ENCODE data around the gene SERTM2. TPM values are rescaled to one million over a fixed set of nuclear protein-coding genes. Genes with fewer than 3 reads are reported as not detected.

Gene SERTM2
- total and polyA plus RNA-seq, 2 donors (not counting 3 experiments of a cell fraction or from before 2014, with no cell fraction given), result not detected

DNA sequence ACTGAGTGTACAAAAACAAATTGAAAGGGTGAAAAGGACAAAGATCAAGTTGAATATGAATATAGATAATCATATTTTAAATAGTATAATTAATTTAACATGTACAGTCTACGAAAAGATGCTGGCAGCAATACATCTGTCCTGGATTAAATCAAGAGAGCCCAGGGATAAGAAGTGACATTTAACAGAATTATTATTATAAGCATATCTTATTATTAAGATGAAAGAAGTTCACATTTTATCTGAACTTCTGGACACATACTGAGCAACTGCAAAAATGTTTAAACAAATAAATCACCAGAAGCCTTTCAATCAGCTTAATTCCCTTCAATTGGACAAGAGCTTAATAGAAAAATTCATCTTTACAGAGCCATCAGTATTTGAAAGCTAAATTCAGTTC, 50.4 kb downstream of the SERTM2 start:
- Histone ChIP-seq H3K36me3 (ENCODE audit: control insufficient read depth in 2 of 2, extremely low read depth in 1 of 2, insufficient read depth in 2 of 2, low read length in 2 of 2) (no peaks in the 10 kb centered on the region), H3K9me1 (replicated peaks; ENCODE audit: control insufficient read depth, extremely low read depth, insufficient read depth, low read length) (no peaks in the 10 kb centered on the region), H3K27me3 (ENCODE audit: control insufficient read depth in 2 of 2, insufficient read depth in 2 of 2, low read length in 2 of 2) (no peaks in the 10 kb centered on the region), H3K9ac (replicated peaks; ENCODE audit: extremely low read depth, insufficient read depth, low read length) (no peak overlapping the region), H2AFZ (ENCODE audit: low read depth, low read length) (no peak overlapping the region), H3K79me2 (ENCODE audit: control insufficient read depth, insufficient read depth, low read length) (no peaks in the 10 kb centered on the region), H3K9me3 (replicated peaks; ENCODE audit: control insufficient read depth, insufficient read depth, low read length) (no peaks in the 10 kb centered on the region), H3K27ac (ENCODE audit: insufficient read depth, low read depth, low read length) (no peak overlapping the region), H4K20me1 (replicated peaks; ENCODE audit: control insufficient read depth, extremely low read depth, insufficient read depth, low read length) (no peaks in the 10 kb centered on the region), H3K4me1 (ENCODE audit: control insufficient read depth, extremely low read depth, insufficient read depth, low read length) (no peaks in the 10 kb centered on the region), H3K4me2 (ENCODE audit: insufficient read depth, low read length) (no peak overlapping the region), H3K4me3 (replicated peaks in 1 of 3; ENCODE audit: insufficient read depth in 1 of 3, low read depth in 1 of 3, low read length in 3 of 3) (no peak overlapping the region)
- DNase-seq (ENCODE audit: low read depth, low spot score), result no peak
- ChIA-PET CTCF (no interaction called here), POLR2A (no interaction called here)
- intact Hi-C loops (cut with micrococcal nuclease) (no loop called here), dilution Hi-C loops (cut with MboI; ENCODE audit: extremely low pct_ligation_motif_present, low sequenced_read_pairs) (no loop called here)
- no peak for FAIRE-seq
- no TSS peak for BruUV-seq (replicated peaks)
- TF ChIP-seq FOS (IDR thresholded peaks at IDR 0.05; ENCODE audit: borderline replicate concordance, insufficient read depth, low read length), result no peak
- TF ChIP-seq JUN (IDR thresholded peaks at IDR 0.05; ENCODE audit: borderline replicate concordance, insufficient read depth, insufficient read length, low read depth), result no peak
- TF ChIP-seq POLR2A (IDR thresholded peaks at IDR 0.05; ENCODE audit: low read depth, low read length), result no peak

- DNase-seq (ENCODE audit: low read depth, low spot score) (no peak), FAIRE-seq (no peak)
- H3K27me3 ChIP-seq (ENCODE audit: control insufficient read depth in 2 of 2, insufficient read depth in 2 of 2, low read length in 2 of 2), result no peaks in the 10 kb centered on the region
- H3K9me3 ChIP-seq (replicated peaks; ENCODE audit: control insufficient read depth, insufficient read depth, low read length), result no peaks in the 10 kb centered on the region
- H3K79me2 ChIP-seq (ENCODE audit: control insufficient read depth, insufficient read depth, low read length), result no peaks in the 10 kb centered on the region
- H3K9ac ChIP-seq (replicated peaks; ENCODE audit: extremely low read depth, insufficient read depth, low read length), result no peak overlapping the region
- BruUV-seq (replicated peaks), result no TSS peak
- dilution Hi-C loops (cut with MboI; ENCODE audit: extremely low pct_ligation_motif_present, low sequenced_read_pairs) (no loop called here), intact Hi-C loops (cut with micrococcal nuclease) (no loop called here)
- no peak overlapping the region for H3K4me2 ChIP-seq (ENCODE audit: insufficient read depth, low read length)
- H4K20me1 ChIP-seq (replicated peaks; ENCODE audit: control insufficient read depth, extremely low read depth, insufficient read depth, low read length), result no peaks in the 10 kb centered on the region
- H2AFZ ChIP-seq (ENCODE audit: low read depth, low read length), result no peak overlapping the region
- TF ChIP-seq MYC (IDR thresholded peaks at IDR 0.05; ENCODE audit: low read depth, low read length), result no peak
- TF ChIP-seq, protein P1, sequence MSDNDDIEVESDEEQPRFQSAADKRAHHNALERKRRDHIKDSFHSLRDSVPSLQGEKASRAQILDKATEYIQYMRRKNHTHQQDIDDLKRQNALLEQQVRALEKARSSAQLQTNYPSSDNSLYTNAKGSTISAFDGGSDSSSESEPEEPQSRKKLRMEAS (IDR thresholded peaks at IDR 0.05; ENCODE audit: insufficient read depth, insufficient read length), result no peak
- TF ChIP-seq FOS (IDR thresholded peaks at IDR 0.05; ENCODE audit: borderline replicate concordance, insufficient read depth, low read length), result no peak
- no peak for TF ChIP-seq JUN (IDR thresholded peaks at IDR 0.05; ENCODE audit: borderline replicate concordance, insufficient read depth, insufficient read length, low read depth)
- TF ChIP-seq, protein P2, sequence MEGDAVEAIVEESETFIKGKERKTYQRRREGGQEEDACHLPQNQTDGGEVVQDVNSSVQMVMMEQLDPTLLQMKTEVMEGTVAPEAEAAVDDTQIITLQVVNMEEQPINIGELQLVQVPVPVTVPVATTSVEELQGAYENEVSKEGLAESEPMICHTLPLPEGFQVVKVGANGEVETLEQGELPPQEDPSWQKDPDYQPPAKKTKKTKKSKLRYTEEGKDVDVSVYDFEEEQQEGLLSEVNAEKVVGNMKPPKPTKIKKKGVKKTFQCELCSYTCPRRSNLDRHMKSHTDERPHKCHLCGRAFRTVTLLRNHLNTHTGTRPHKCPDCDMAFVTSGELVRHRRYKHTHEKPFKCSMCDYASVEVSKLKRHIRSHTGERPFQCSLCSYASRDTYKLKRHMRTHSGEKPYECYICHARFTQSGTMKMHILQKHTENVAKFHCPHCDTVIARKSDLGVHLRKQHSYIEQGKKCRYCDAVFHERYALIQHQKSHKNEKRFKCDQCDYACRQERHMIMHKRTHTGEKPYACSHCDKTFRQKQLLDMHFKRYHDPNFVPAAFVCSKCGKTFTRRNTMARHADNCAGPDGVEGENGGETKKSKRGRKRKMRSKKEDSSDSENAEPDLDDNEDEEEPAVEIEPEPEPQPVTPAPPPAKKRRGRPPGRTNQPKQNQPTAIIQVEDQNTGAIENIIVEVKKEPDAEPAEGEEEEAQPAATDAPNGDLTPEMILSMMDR (IDR thresholded peaks at IDR 0.05; ENCODE audit: extremely low read depth in 1 of 2, insufficient read depth in 1 of 2, low read depth in 1 of 2, low read length in 2 of 2), result no peak
- no peak for TF ChIP-seq EZH2 (IDR thresholded peaks at IDR 0.05; ENCODE audit: borderline replicate concordance, low read depth, low read length, severe bottlenecking)
- TF ChIP-seq GATA2 (IDR thresholded peaks at IDR 0.05; ENCODE audit: insufficient read depth, insufficient read length, low read depth, low read length), result no peak
- TF ChIP-seq POLR2A (IDR thresholded peaks at IDR 0.05; ENCODE audit: low read depth, low read length), result no peak
- no peak for TF ChIP-seq POLR2AphosphoS5 (IDR thresholded peaks at IDR 0.05; ENCODE audit: insufficient read depth, low read depth, low read length)
- H3K9me1 ChIP-seq (replicated peaks; ENCODE audit: control insufficient read depth, extremely low read depth, insufficient read depth, low read length), result no peaks in the 10 kb centered on the region
- H3K4me1 ChIP-seq (ENCODE audit: control insufficient read depth, extremely low read depth, insufficient read depth, low read length), result no peaks in the 10 kb centered on the region
- no peak overlapping the region for H3K27ac ChIP-seq (ENCODE audit: insufficient read depth, low read depth, low read length)
- H3K4me3 ChIP-seq (replicated peaks in 1 of 3; ENCODE audit: insufficient read depth in 1 of 3, low read depth in 1 of 3, low read length in 3 of 3), result no peak overlapping the region
- POLR2A ChIA-PET, result no interaction called here
- CTCF ChIA-PET, result no interaction called here
- H3K36me3 ChIP-seq (ENCODE audit: control insufficient read depth in 2 of 2, extremely low read depth in 1 of 2, insufficient read depth in 2 of 2, low read length in 2 of 2), result no peaks in the 10 kb centered on the region
Measured at GRCh38 chrX:111567542-111568255, 56.3 kb downstream of the SERTM2 start.
